ENCODE measurements around the gene FAM171A2.

Gene FAM171A2

DNA sequence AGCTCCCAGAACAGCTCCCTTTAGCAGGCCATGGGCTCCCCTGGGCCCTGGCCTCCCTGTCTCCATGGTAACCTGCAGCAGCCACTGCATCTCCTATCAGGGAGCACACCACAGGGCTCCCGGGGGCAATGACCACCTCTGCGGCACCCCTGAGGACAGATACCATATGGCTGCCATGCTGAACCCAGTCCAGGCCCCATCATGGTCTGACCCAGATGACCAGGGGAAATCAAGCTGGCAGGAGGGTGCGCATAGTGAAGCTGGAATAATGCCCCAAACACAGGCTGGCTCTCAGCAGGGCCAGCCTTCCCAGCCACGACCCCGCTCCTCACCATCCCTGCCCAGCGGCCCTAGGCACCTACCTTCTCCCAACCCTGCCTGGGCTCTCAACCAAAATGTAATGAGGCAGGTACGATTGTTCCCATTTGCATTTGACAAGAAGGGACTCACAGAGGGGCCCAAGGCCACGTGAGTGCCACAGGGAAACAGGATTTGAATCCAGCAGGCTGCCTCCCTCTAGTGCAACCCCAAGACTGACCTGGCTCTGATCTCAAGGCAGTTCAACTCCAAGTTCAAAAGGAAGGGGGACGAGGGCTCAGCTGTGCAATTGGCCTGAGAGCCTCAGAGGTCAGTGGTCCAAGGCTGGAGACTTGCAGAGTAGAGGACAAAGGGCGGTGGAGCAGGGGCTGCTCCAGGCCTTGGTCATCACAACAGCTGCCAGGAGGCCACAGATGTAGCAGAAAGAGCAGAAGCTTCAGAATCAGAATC lies 52.9 kb downstream of the FAM171A2 start:
- Histone ChIP-seq H3K4me3 (replicated peaks; ENCODE audit: low read depth, low read length) (no peak overlapping the region), H3K27me3 (replicated peaks; ENCODE audit: control insufficient read depth, insufficient read depth, low read length) (peaks cover 3% of the 10 kb centered on the region), H3K36me3 (ENCODE audit: control insufficient read depth, insufficient read depth, low read length) (no peaks in the 10 kb centered on the region)
- DNase-seq (ENCODE audit: extremely low read depth, insufficient read length): no peak
- TF ChIP-seq, protein P1, sequence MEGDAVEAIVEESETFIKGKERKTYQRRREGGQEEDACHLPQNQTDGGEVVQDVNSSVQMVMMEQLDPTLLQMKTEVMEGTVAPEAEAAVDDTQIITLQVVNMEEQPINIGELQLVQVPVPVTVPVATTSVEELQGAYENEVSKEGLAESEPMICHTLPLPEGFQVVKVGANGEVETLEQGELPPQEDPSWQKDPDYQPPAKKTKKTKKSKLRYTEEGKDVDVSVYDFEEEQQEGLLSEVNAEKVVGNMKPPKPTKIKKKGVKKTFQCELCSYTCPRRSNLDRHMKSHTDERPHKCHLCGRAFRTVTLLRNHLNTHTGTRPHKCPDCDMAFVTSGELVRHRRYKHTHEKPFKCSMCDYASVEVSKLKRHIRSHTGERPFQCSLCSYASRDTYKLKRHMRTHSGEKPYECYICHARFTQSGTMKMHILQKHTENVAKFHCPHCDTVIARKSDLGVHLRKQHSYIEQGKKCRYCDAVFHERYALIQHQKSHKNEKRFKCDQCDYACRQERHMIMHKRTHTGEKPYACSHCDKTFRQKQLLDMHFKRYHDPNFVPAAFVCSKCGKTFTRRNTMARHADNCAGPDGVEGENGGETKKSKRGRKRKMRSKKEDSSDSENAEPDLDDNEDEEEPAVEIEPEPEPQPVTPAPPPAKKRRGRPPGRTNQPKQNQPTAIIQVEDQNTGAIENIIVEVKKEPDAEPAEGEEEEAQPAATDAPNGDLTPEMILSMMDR (IDR thresholded peaks at IDR 0.05; ENCODE audit: insufficient read depth, low read length, poor library complexity, severe bottlenecking): no peak

DNA sequence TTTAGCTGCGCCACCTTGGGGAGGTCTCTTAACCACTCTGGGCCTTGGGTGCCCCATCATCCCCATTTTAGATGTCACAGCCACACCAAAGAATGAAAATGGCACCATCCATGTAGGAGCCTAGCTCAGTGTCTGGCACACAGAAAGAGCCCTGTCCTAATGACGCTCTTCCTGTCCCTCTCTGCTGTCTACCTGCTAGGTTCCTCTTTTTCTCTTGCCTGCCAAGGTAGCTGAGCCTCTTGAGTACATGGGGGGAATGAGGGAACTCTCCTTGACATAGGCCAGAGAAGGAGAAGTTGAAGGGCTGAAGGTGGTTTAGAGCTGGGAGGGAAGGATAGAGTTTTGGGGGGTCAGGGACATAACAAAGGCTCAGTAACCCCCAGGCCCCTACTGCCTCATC lies 53.5 kb downstream of the FAM171A2 start:
- TF ChIP-seq, protein P1 (IDR thresholded peaks at IDR 0.05; ENCODE audit: insufficient read depth, low read length, poor library complexity, severe bottlenecking): no peak
- Histone ChIP-seq H3K27me3 (replicated peaks; ENCODE audit: control insufficient read depth, insufficient read depth, low read length) (peaks cover 3% of the 10 kb centered on the region), H3K36me3 (ENCODE audit: control insufficient read depth, insufficient read depth, low read length) (no peaks in the 10 kb centered on the region), H3K4me3 (replicated peaks; ENCODE audit: low read depth, low read length) (no peak overlapping the region)
- no peak for DNase-seq (ENCODE audit: extremely low read depth, insufficient read length)

DNA sequence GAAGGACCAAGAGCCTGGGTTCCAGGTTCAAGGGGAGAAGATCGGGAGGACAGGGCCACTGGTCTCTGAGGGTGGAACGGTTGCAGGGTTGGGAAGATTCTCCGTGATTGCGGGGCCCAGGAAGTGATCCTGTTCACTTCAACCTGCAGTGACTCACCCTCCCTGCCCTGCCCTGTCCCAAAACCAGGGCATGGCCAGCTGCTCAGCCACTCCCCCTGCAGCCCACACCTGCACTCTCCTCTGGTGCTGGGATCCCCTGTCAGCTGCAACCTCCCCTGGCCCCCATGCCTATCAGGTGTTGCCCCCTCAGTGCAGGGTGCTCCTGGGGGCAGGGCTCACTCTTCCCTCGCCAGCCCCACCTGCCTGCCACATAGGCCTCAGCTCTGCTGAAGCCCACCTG lies 54.2 kb downstream of the FAM171A2 start:
- TF ChIP-seq, protein P1 (IDR thresholded peaks at IDR 0.05; ENCODE audit: insufficient read depth, low read length, poor library complexity, severe bottlenecking): no peak
- Histone ChIP-seq H3K4me3 (replicated peaks; ENCODE audit: low read depth, low read length) (no peak overlapping the region), H3K27me3 (replicated peaks; ENCODE audit: control insufficient read depth, insufficient read depth, low read length) (peaks cover 3% of the 10 kb centered on the region), H3K36me3 (ENCODE audit: control insufficient read depth, insufficient read depth, low read length) (no peaks in the 10 kb centered on the region)
- DNase-seq (ENCODE audit: extremely low read depth, insufficient read length): no peak

DNA sequence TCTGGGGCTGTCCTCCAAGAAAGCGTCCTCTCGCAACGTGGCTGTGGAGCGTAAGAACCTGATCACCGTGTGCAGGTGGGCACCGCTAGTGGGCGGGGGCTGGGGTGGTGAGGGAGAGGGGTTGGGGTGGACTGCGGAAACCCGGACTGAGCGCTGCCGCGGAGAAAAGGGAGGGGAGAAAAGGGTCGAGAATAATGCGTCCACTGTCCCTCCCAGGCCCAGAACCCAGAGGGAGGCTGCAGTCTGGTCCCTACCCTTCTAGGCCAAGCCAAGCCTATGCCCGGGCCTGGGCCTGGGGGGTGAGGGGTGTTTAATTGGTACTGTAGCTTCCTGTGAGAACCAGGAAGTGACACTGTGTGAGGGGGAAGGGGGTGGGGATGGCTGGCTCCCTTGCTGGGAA lies 54.8 kb downstream of the FAM171A2 start:
- H3K4me3 ChIP-seq (replicated peaks; ENCODE audit: low read depth, low read length): peak overlapping the region; percentile 33; the same call in 1 of the 2 replicates

DNA sequence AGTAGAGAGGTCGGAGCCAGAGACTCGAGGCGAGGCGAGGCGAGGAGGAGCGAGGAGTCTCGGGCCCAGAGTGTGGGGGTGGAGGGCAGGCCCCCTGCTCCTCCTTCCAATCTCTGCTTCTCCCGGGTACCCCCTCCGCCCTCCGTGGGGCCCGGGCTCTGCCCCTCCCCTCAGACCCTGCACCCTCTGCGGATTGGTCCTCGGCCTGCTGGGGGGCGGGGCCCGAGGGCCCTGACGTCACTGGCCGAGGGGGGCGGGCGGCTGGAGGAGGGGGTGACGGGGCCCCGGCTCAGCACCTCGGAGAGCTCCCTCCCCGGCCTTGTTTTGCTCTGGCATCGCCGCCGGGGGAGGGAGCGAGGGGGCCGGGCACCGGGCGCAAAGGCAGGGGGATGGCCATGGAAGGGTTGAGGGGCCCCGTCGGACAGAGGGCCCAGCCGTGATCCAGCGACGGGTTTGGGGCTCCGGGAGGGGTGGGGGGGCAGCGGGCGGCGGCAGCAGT lies 55.3 kb downstream of the FAM171A2 start, which contains the start of gene RUNDC3A:
Gene RUNDC3A (plus strand): TSS at position 282 of the 499 bp plus-strand sequence. CDS start 232 bp downstream, outside the sequence.
- peak; percentile 79 for DNase-seq (ENCODE audit: extremely low read depth, insufficient read length)
- TF ChIP-seq, protein P1 (IDR thresholded peaks at IDR 0.05; ENCODE audit: insufficient read depth, low read length, poor library complexity, severe bottlenecking): no peak
- Histone ChIP-seq H3K4me3 (replicated peaks; ENCODE audit: low read depth, low read length) (peak within 1 kb of the TSS; percentile 33; the same call in 1 of the 2 replicates), H3K36me3 (ENCODE audit: control insufficient read depth, insufficient read depth, low read length) (no peaks in the 10 kb centered on the region), H3K27me3 (replicated peaks; ENCODE audit: control insufficient read depth, insufficient read depth, low read length) (peaks cover 3% of the 10 kb centered on the region)

More for the DNA sequence above, 54.8 kb downstream of the FAM171A2 start:
- peaks cover 3% of the 10 kb centered on the region for H3K27me3 ChIP-seq (replicated peaks; ENCODE audit: control insufficient read depth, insufficient read depth, low read length)
- no peak for DNase-seq (ENCODE audit: extremely low read depth, insufficient read length)
- TF ChIP-seq, protein P1 (IDR thresholded peaks at IDR 0.05; ENCODE audit: insufficient read depth, low read length, poor library complexity, severe bottlenecking): no peak
- no peaks in the 10 kb centered on the region for H3K36me3 ChIP-seq (ENCODE audit: control insufficient read depth, insufficient read depth, low read length)
